DMS53 (cell line): ENCODE measurements around the gene KRTAP12-1.
"Not testable (repeated sequence)": the region's sequence is repeated elsewhere in the genome, so short reads cannot be mapped to it uniquely, and the experiment has no call there.

Experiments
- DNase-seq: peaks from one replicate; lab custom pipeline; 2025; lab: John Stamatoyannopoulos, UW

KRTAP12-1 gene

GRCh38 chr21:44644878-44645277 is 37.1 kb downstream of the KRTAP12-1 start:
- DNase-seq, result no peak

GRCh38 chr21:44643741-44644310 is 38.1 kb downstream of the KRTAP12-1 start:
- DNase-seq, result no peak

GRCh38 chr21:44640761-44641160 is 41.2 kb downstream of the KRTAP12-1 start:
- DNase-seq, result no peak

- no peak for DNase-seq
These were observed 42.7 kb downstream of the KRTAP12-1 start for GRCh38 chr21:44639331-44639655.

- not testable (repeated sequence) for DNase-seq
These were observed 43.2 kb downstream of the KRTAP12-1 start for GRCh38 chr21:44638506-44639330.

- DNase-seq, result not testable (repeated sequence)
These were observed 44.1 kb downstream of the KRTAP12-1 start for GRCh38 chr21:44637851-44638348.

- no peak for DNase-seq
These were observed 44.7 kb downstream of the KRTAP12-1 start, which contains the start of gene KRTAP10-10 for GRCh38 chr21:44637018-44637850. Gene KRTAP10-10 (plus strand): TSS chr21:44637356. CDS start chr21:44637418, 62 bp downstream.

GRCh38 chr21:44636209-44637017 is 45.5 kb downstream of the KRTAP12-1 start:
- no peak for DNase-seq

GRCh38 chr21:44632067-44632466 is 49.9 kb downstream of the KRTAP12-1 start:
- no peak for DNase-seq
